Thyroid gland (tissue), 4 donors: Measurements from ENCODE around the gene JAKMIP1.

Experiments used
- POLR2A ChIP-seq, 2 donors: fragments of 450-650 bp; IDR thresholded peaks; one replicate each; pipeline ENCODE4 v1.6.1; 2017; ENCODE audit warnings: antibody characterized with exemption in 2 of 2, mild to moderate bottlenecking in 2 of 2, moderate library complexity in 1 of 2
- TF ChIP-seq, protein P1 (sequence below), 6 experiments: fragments of 200-600 bp in 3 of 6; fragments of 450-650 bp in 3 of 6; sonication (generic) in 3 of 6; IDR thresholded peaks; one replicate each; pipeline ENCODE4 v1.5.1; 2016 to 2019; ENCODE audit warnings: antibody characterized with exemption in 6 of 6, mild to moderate bottlenecking in 2 of 6, inconsistent platforms in 1 of 6, moderate library complexity in 1 of 6

GRCh38 chr4:5976921-5977320 lies 223.4 kb downstream of the JAKMIP1 start:
- TF ChIP-seq, protein P1, sequence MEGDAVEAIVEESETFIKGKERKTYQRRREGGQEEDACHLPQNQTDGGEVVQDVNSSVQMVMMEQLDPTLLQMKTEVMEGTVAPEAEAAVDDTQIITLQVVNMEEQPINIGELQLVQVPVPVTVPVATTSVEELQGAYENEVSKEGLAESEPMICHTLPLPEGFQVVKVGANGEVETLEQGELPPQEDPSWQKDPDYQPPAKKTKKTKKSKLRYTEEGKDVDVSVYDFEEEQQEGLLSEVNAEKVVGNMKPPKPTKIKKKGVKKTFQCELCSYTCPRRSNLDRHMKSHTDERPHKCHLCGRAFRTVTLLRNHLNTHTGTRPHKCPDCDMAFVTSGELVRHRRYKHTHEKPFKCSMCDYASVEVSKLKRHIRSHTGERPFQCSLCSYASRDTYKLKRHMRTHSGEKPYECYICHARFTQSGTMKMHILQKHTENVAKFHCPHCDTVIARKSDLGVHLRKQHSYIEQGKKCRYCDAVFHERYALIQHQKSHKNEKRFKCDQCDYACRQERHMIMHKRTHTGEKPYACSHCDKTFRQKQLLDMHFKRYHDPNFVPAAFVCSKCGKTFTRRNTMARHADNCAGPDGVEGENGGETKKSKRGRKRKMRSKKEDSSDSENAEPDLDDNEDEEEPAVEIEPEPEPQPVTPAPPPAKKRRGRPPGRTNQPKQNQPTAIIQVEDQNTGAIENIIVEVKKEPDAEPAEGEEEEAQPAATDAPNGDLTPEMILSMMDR (IDR thresholded peaks at IDR 0.05), result no peak
- TF ChIP-seq POLR2A (IDR thresholded peaks at IDR 0.05), result no peak
